Psoas muscle (tissue), 8 donors: ENCODE results near the gene KCNS3. TPM values are rescaled to one million over a fixed set of nuclear protein-coding genes. Genes with fewer than 3 reads are reported as not detected.

Source experiments
- ATAC-seq, 4 donors: fragments of 200-7000 bp; cut with Tn5 transposase; one replicate each; pipeline ENCODE4 v1.9.1; 2020; ENCODE audit warnings: moderate library complexity in 3 of 4, mild to moderate bottlenecking in 2 of 4
- DNase-seq, 2 donors: peaks; one replicate each; pipeline ENCODE4 v3.0.0-alpha.2; 2020
- H3K27ac ChIP-seq: fragments of 200-600 bp; one replicate; pipeline ENCODE4 v1.8.0; 2022
- H3K27me3 ChIP-seq, 3 donors: fragments of 200-600 bp in 1 of 3; one replicate each; pipeline versions ENCODE4 v1.6.1 to v1.8.0; 2013 to 2022; ENCODE audit warnings: low read length in 2 of 3, mild to moderate bottlenecking in 2 of 3, moderate library complexity in 1 of 3; ENCODE audit not compliant: insufficient read depth in 3 of 3
- H3K36me3 ChIP-seq, 2 donors: fragments of 200-600 bp in 1 of 2; one replicate each; pipeline versions ENCODE4 v1.6.1 to v1.8.0; 2013 to 2022; ENCODE audit warnings: low read depth in 1 of 2, mild to moderate bottlenecking in 1 of 2, moderate library complexity in 1 of 2; ENCODE audit not compliant: insufficient read depth in 1 of 2
- H3K4me1 ChIP-seq: fragments of 200-600 bp; one replicate; pipeline ENCODE4 v1.8.0; 2022
- H3K4me3 ChIP-seq: fragments of 200-600 bp; one replicate; pipeline ENCODE4 v1.8.0; 2022; ENCODE audit warnings: mild to moderate bottlenecking
- H3K9me3 ChIP-seq: fragments of 200-600 bp; one replicate; pipeline ENCODE4 v1.8.0; 2022
- CTCF ChIP-seq: fragments of 200-600 bp; IDR thresholded peaks from one replicate; pipeline ENCODE4 v1.8.0; 2022; ENCODE audit warnings: antibody characterized with exemption
- WGBS, 3 donors: extraction: QIAGEN DNeasy Blood & Tissue Kit; methylation state at CpG; one replicate each; pipeline versions ENCODE4 v1.1.6 to v1.1.7; 2013; 5-methylcytosine and 5-hydroxymethylcytosine counted together
- intact Hi-C, 2 donors: fragments of 100-400 bp; cut with DNase I; formaldehyde crosslinking; loops; one replicate each; pipeline versions ENCODE4 v1.11.0 to v1.14.2; 2022
- polyA plus RNA-seq, 3 donors: library from polyadenylated mRNA; stranded (reverse); fragments of 200-250 nt; gene quantifications; one replicate each; pipeline ENCODE4 v1.2.3, GENCODE V29; 2013
- total RNA-seq, 4 donors: library from RNA; stranded (reverse); fragmentation: NEBNext Ultra II Directional in 2 of 4; extraction: Animal tissue kit (Norgen Biotek cat#: 25700) in 2 of 4; gene quantifications; one replicate each; pipeline versions ENCODE4 v1.2.1 to v1.2.4, GENCODE V29; 2021 to 2023
- donor health status: healthy with polysubstance abuse.
- donor health status: DM: no; HTN: no; CAD: no; lungs with moderate emphysema.
- donor health status: Bipolar disorder and iron deficiency.
- donor health status: healthy.
- donor health status: DM: yes; HTN: yes; CAD: no.
- donor health status: DM: no; HTN: no; CAD: no.
- donor health status: DM: no; HTN: no; CAD: no.
- donor health status: DM: yes; HTN: yes; CAD: no.

The KCNS3 gene
- total and polyA plus RNA-seq, 7 donors = 3.6 to 29.2 (median 12.1) TPM

- no peak for TF ChIP-seq CTCF
- 84 to 89% (median 86%) methylated on average over 5 of the region's 5 CpGs for WGBS, 3 donors
- no peak overlapping the region for H3K4me3 ChIP-seq
- no peak for ATAC-seq
- no peak overlapping the region for H3K27ac ChIP-seq
- no peaks in the 10 kb centered on the region for H3K27me3 ChIP-seq
- H3K9me3 ChIP-seq = no peaks in the 10 kb centered on the region
- intact Hi-C loops = loop anchor here in 1 of 2 donors (10.0 kb wide), 1 partner anchor 103 kb away; no protein-coding TSS in a partner anchor
- DNase-seq = no peak
- no peaks in the 10 kb centered on the region for H3K4me1 ChIP-seq
- no peaks in the 10 kb centered on the region for H3K36me3 ChIP-seq
Observed at GRCh38 chr2:17871639-17872038, 6.8 kb upstream of the KCNS3 start.

GRCh38 chr2:17873021-17873420 lies 5.4 kb upstream of the KCNS3 start:
- no peak for DNase-seq
- TF ChIP-seq CTCF = no peak
- Histone ChIP-seq H3K4me1 (peaks cover 7% of the 10 kb centered on the region), H3K9me3 (no peaks in the 10 kb centered on the region), H3K27ac (no peak overlapping the region), H3K4me3 (no peak overlapping the region), H3K36me3 (no peaks in the 10 kb centered on the region), H3K27me3 (no peaks in the 10 kb centered on the region)
- intact Hi-C loops = loop anchor here in 1 of 2 donors (10.0 kb wide), 1 partner anchor 102 kb away; no protein-coding TSS in a partner anchor
- 69 to 94% (median 82%) methylated on average over 2 of the region's 2 CpGs for WGBS, 3 donors
- ATAC-seq = no peak

GRCh38 chr2:17876590-17876989 lies 1.9 kb upstream of the KCNS3 start:
- Histone ChIP-seq H3K4me3 (no peak overlapping the region), H3K27ac (no peak overlapping the region), H3K36me3 (no peaks in the 10 kb centered on the region), H3K4me1 (peaks cover 17% of the 10 kb centered on the region), H3K27me3 (no peaks in the 10 kb centered on the region), H3K9me3 (no peaks in the 10 kb centered on the region)
- no peak for DNase-seq
- 85 to 89% (median 87%) methylated on average over 4 of the region's 4 CpGs for WGBS, 3 donors
- intact Hi-C loops = loop anchor here (5.0 to 10.0 kb wide), 2 partner anchors 98 to 101 kb away; no protein-coding TSS in a partner anchor
- TF ChIP-seq CTCF = no peak
- ATAC-seq = no peak

- Histone ChIP-seq H3K4me3 (peak overlapping the region; percentile 91), H3K27me3 (no peaks in the 10 kb centered on the region), H3K27ac (peak overlapping the region; percentile 79), H3K36me3 (no peaks in the 10 kb centered on the region), H3K9me3 (no peaks in the 10 kb centered on the region), H3K4me1 (peaks cover 17% of the 10 kb centered on the region)
- ATAC-seq (peak in 2 of 4 donors; percentile 4 to 5), DNase-seq (peak in 1 of 2 donors; percentile 59)
- 2 to 6% (median 3%) methylated on average over 28 of the region's 28 CpGs for WGBS, 3 donors
- intact Hi-C loops = loop anchor here (5.0 to 10.0 kb wide), 2 partner anchors 97 to 99 kb away; no protein-coding TSS in a partner anchor
- no peak for TF ChIP-seq CTCF
Observed at GRCh38 chr2:17877811-17878280, 621 bp upstream of the KCNS3 start.
